NT2/D1 (cell line): ENCODE data around the gene PNN.

ENCODE experiments used
- YY1 ChIP-seq: IDR thresholded peaks from 2 replicates; pipeline ENCODE4 v1.6.1; 2011; ENCODE audit not compliant: insufficient read length, insufficient read depth
- ZNF274 ChIP-seq: IDR thresholded peaks from 2 replicates; pipeline ENCODE4 v1.6.1; 2011; ENCODE audit warnings: mild to moderate bottlenecking, low read depth, low read length

GRCh38 chr14:39174560-39175444 is at the start of gene PNN:
- no peak for TF ChIP-seq ZNF274
- no peak for TF ChIP-seq YY1
